PC-3 (cell line): ENCODE data around the gene SLC1A7. TPM values are rescaled to one million over a fixed set of nuclear protein-coding genes. Genes with fewer than 3 reads are reported as not detected.

ENCODE experiments used
- ATAC-seq: fragments of 200-7000 bp; cut with Tn5 transposase; 2 replicates; pipeline ENCODE4 v1.9.1; 2020; ENCODE audit warnings: mild to moderate bottlenecking, moderate library complexity
- BruUV-seq: library from RNA; stranded (reverse); fragments of 400-500 nt; replicated peaks from 2 replicates; lab custom pipeline; 2021; lab: Mats Ljungman, UMichigan
- CTCF ChIA-PET: fragments of 300-600 bp; sonication (Branson Sonifier 250); formaldehyde crosslinking; loops from one replicate; lab custom pipeline; 2022; ENCODE audit warnings: antibody characterized with exemption; lab: Charles Lee
- POLR2A ChIA-PET: fragments of 300-600 bp; sonication (Branson Sonifier 250); formaldehyde crosslinking; loops from one replicate; lab custom pipeline; 2022; ENCODE audit warnings: antibody characterized with exemption; ENCODE audit not compliant: unreplicated experiment; lab: Charles Lee
- DNase-seq: peaks from one replicate; pipeline ENCODE4 v3.0.0-alpha.2; 2015
- H2AFZ ChIP-seq: fragments of 300-600 bp; sonication (generic); 2 replicates; pipeline ENCODE4 v1.6.0; 2016; ENCODE audit warnings: antibody characterized with exemption, low read length
- H3F3A ChIP-seq: fragments of 300-600 bp; sonication (generic); one replicate; pipeline ENCODE4 v1.6.0; 2017; ENCODE audit warnings: antibody characterized with exemption, low read length, control low read depth, mild to moderate bottlenecking; ENCODE audit not compliant: unreplicated experiment
- H3K27ac ChIP-seq: fragments of 300-600 bp; sonication (generic); 2 replicates; pipeline ENCODE4 v1.5.1; 2016; ENCODE audit warnings: mild to moderate bottlenecking, low read length
- H3K27me3 ChIP-seq: fragments of 300-600 bp; sonication (generic); 2 replicates; pipeline ENCODE4 v1.6.1; 2016; ENCODE audit warnings: low read length, mixed read lengths
- H3K36me3 ChIP-seq: fragments of 300-600 bp; sonication (generic); 2 replicates; pipeline ENCODE4 v1.6.1; 2016; ENCODE audit warnings: low read depth, mixed run types, low read length, mixed read lengths
- H3K4me1 ChIP-seq: fragments of 300-600 bp; sonication (generic); 2 replicates; pipeline ENCODE4 v1.5.1; 2016; ENCODE audit warnings: low read length; ENCODE audit not compliant: insufficient read depth
- H3K4me2 ChIP-seq: fragments of 300-600 bp; sonication (generic); 2 replicates; pipeline ENCODE4 v1.6.0; 2016; ENCODE audit warnings: low read length
- H3K4me3 ChIP-seq: fragments of 300-600 bp; sonication (generic); 2 replicates; pipeline ENCODE4 v1.5.1; 2016; ENCODE audit warnings: mild to moderate bottlenecking, low read length, mixed read lengths
- H3K79me2 ChIP-seq: fragments of 300-600 bp; sonication (generic); 2 replicates; pipeline ENCODE4 v1.6.1; 2017; ENCODE audit warnings: low read length, mixed read lengths
- H3K9ac ChIP-seq: fragments of 300-600 bp; sonication (generic); 2 replicates; pipeline ENCODE4 v1.6.0; 2016; ENCODE audit warnings: mild to moderate bottlenecking, low read length
- H3K9me2 ChIP-seq: fragments of 300-600 bp; sonication (generic); replicated peaks from 2 replicates; pipeline ENCODE4 v1.6.1; 2016; ENCODE audit warnings: mixed run types, low read length, mixed read lengths
- H3K9me3 ChIP-seq: fragments of 300-600 bp; sonication (generic); 2 replicates; pipeline ENCODE4 v1.6.1; 2016; ENCODE audit warnings: low read length, mixed read lengths
- H4K20me1 ChIP-seq: fragments of 300-600 bp; sonication (generic); 2 replicates; pipeline ENCODE4 v1.6.1; 2016; ENCODE audit warnings: low read length, mixed read lengths
- CTCF ChIP-seq: fragments of 300-600 bp; sonication (generic); conservative IDR thresholded peaks from 2 replicates; pipeline ENCODE4 v1.5.1; 2017; ENCODE audit warnings: antibody characterized with exemption, low read depth, mild to moderate bottlenecking, low read length
- EZH2 ChIP-seq: fragments of 300-600 bp; sonication (generic); IDR thresholded peaks from one replicate; pipeline ENCODE4 v1.6.1; 2017; ENCODE audit warnings: antibody characterized with exemption, mild to moderate bottlenecking, low read length; ENCODE audit not compliant: unreplicated experiment
- EZH2phosphoT487 ChIP-seq: fragments of 300-600 bp; sonication (generic); IDR thresholded peaks from 2 replicates; pipeline ENCODE4 v1.6.1; 2018; ENCODE audit warnings: mild to moderate bottlenecking, antibody characterized with exemption, low read length, borderline replicate concordance
- intact Hi-C: fragments of 100-400 bp; cut with micrococcal nuclease; formaldehyde crosslinking; loops from 2 replicates; pipeline ENCODE4 v1.9.0; 2023
- total RNA-seq: library from RNA; depleted of rRNA; stranded (reverse); fragments of >200 nt; gene quantifications from 2 replicates; pipeline ENCODE4 v1.2.3, GENCODE V29; 2014

Gene SLC1A7
- total RNA-seq, 1 experiment from 2014 or later, result 0.26 TPM

GRCh38 chr1:53134042-53134485, 8.4 kb downstream of the SLC1A7 start:
- H3K4me1 ChIP-seq, result peaks cover 3% of the 10 kb centered on the region; the same call in 1 of the 2 replicates
- no peak overlapping the region for H3K27ac ChIP-seq
- TF ChIP-seq CTCF (no peak), EZH2 (no peak)
- 0 out of 2 replicates have a peak, but pooled peaks cover 3% of the 10 kb centered on the region for H3K9me3 ChIP-seq
- H3K9me2 ChIP-seq, result no peaks in the 10 kb centered on the region
- no peak overlapping the region for H2AFZ ChIP-seq
- DNase-seq, result no peak
- no peaks in the 10 kb centered on the region for H3K36me3 ChIP-seq
- no peaks in the 10 kb centered on the region for H3K79me2 ChIP-seq
- H3K4me2 ChIP-seq, result no peak overlapping the region
- no peak for ATAC-seq
- CTCF ChIA-PET, result no interaction called here
- H4K20me1 ChIP-seq, result no peaks in the 10 kb centered on the region
- POLR2A ChIA-PET, result no interaction called here
- H3K9ac ChIP-seq, result no peak overlapping the region
- H3F3A ChIP-seq, result no peaks in the 10 kb centered on the region
- no TSS peak for BruUV-seq
- intact Hi-C loops, result no loop called here
- no peaks in the 10 kb centered on the region for H3K27me3 ChIP-seq
- H3K4me3 ChIP-seq, result no peak overlapping the region

- DNase-seq (no peak), ATAC-seq (no peak)
- Histone ChIP-seq H3K4me1 (peaks cover 3% of the 10 kb centered on the region; the same call in 1 of the 2 replicates), H3K4me3 (no peak overlapping the region), H2AFZ (no peak overlapping the region), H3K36me3 (no peaks in the 10 kb centered on the region), H3K79me2 (no peaks in the 10 kb centered on the region), H3K9ac (no peak overlapping the region), H4K20me1 (no peaks in the 10 kb centered on the region), H3K9me3 (0 out of 2 replicates have a peak, but pooled peaks cover 3% of the 10 kb centered on the region), H3K9me2 (no peaks in the 10 kb centered on the region), H3K27ac (no peak overlapping the region), H3F3A (no peaks in the 10 kb centered on the region), H3K27me3 (no peaks in the 10 kb centered on the region), H3K4me2 (no peak overlapping the region)
- TF ChIP-seq CTCF, result no peak
- no peak for TF ChIP-seq EZH2phosphoT487
- TF ChIP-seq EZH2, result no peak
- ChIA-PET CTCF (no interaction called here), POLR2A (no interaction called here)
- BruUV-seq, result no TSS peak
- intact Hi-C loops, result no loop called here
Observed at GRCh38 chr1:53133261-53134041, 9.0 kb downstream of the SLC1A7 start.

GRCh38 chr1:53132176-53132575, 10.3 kb downstream of the SLC1A7 start:
- Histone ChIP-seq H3K4me2 (no peak overlapping the region), H3K9ac (no peak overlapping the region), H3F3A (no peaks in the 10 kb centered on the region), H3K27ac (no peak overlapping the region), H3K9me3 (no peaks in the 10 kb centered on the region), H4K20me1 (no peaks in the 10 kb centered on the region), H3K4me1 (peaks cover 3% of the 10 kb centered on the region; the same call in 1 of the 2 replicates), H3K36me3 (no peaks in the 10 kb centered on the region), H3K4me3 (no peak overlapping the region), H3K9me2 (no peaks in the 10 kb centered on the region), H2AFZ (no peak overlapping the region), H3K79me2 (no peaks in the 10 kb centered on the region), H3K27me3 (no peaks in the 10 kb centered on the region)
- CTCF ChIA-PET, result no interaction called here
- intact Hi-C loops, result no loop called here
- DNase-seq (no peak), ATAC-seq (no peak)
- TF ChIP-seq EZH2 (no peak), CTCF (no peak)
- BruUV-seq, result no TSS peak
- POLR2A ChIA-PET, result interaction anchor here (0.6 kb wide), 1 partner anchor 72 kb away, joined by 3 read pairs; no protein-coding TSS in a partner anchor
